ENCODE data around the gene IL17C. TPM values are rescaled to one million over a fixed set of nuclear protein-coding genes. Genes with fewer than 3 reads are reported as not detected.

IL17C gene
- total RNA-seq, 1 experiment from 2014 or later, result 0.31 TPM

DNA sequence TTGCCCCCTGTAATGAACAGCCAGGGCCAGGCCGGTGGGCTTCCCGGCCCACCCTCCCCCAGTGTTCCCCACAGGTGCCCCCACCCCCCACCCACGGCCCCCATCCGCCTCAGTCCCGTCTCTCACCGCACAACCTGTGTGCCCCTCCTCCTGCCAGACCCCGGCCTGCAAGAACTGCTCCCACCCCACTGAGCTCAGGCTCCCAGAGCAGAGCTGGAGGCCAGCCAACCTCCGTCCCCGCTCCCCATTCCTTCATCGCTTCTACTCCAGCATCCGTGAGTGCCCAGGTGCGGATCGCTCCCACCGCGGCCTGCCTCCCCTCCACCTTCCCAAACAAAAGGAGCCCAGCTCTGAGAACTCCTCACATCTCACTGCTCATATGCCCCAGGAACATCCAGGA, 20.3 kb downstream of the IL17C start:
- no peak overlapping the region for H3T11ph ChIP-seq (ENCODE audit: low read length)
- no peak overlapping the region for H2BK5ac ChIP-seq (ENCODE audit: insufficient read length, low read length)
- no peak overlapping the region for H3K4me2 ChIP-seq (ENCODE audit: insufficient read depth, insufficient read length, low read length)
- DNase-seq, result no peak
- H3K9me3 Mint-ChIP-seq, result no peaks in the 10 kb centered on the region
- H3K79me2 ChIP-seq (ENCODE audit: insufficient read depth, low read length), result peaks cover 22% of the 10 kb centered on the region; the same call in 1 of the 2 replicates
- peaks cover 7% of the 10 kb centered on the region for H3K23me2 ChIP-seq (ENCODE audit: insufficient read length, low read depth, low read length, poor library complexity, severe bottlenecking)
- no peak overlapping the region for H4K91ac ChIP-seq (ENCODE audit: insufficient read length, low read depth, low read length)
- no peak overlapping the region for H3K14ac ChIP-seq (ENCODE audit: insufficient read depth, low read length)
- no peaks in the 10 kb centered on the region for H3K27me3 ChIP-seq (ENCODE audit: insufficient read depth, low read length)
- no peak overlapping the region for H2BK120ac ChIP-seq (ENCODE audit: low read depth, low read length, poor library complexity, severe bottlenecking)
- H3K27ac ChIP-seq (ENCODE audit: insufficient read length, low read depth, low read length), result no peak overlapping the region
- H3K9me3 ChIP-seq (ENCODE audit: control insufficient read depth, low read depth, low read length), result no peaks in the 10 kb centered on the region
- no peak overlapping the region for H2BK20ac ChIP-seq (ENCODE audit: low read depth, low read length, poor library complexity, severe bottlenecking)
- H3K4me1 Mint-ChIP-seq, result peaks cover 9 to 15% of the 10 kb centered on the region in 2 experiments
- H3K79me1 ChIP-seq (ENCODE audit: insufficient read depth, low read depth, low read length, poor library complexity, severe bottlenecking), result peaks cover 3% of the 10 kb centered on the region
- no peaks in the 10 kb centered on the region for H4K20me1 ChIP-seq (ENCODE audit: control insufficient read depth, insufficient read depth, insufficient read length)
- no CpG with 5 or more reads among the region's 15 CpGs for WGBS (ENCODE audit: extremely low coverage, insufficient read length, low lambda C conversion rate)
- H3K4me3 Mint-ChIP-seq, result no peak overlapping the region
- no peak overlapping the region for H3K4ac ChIP-seq (ENCODE audit: low read depth, low read length)
- H3K27me3 Mint-ChIP-seq (ENCODE audit: low read depth), result no peaks in the 10 kb centered on the region; the same call in 1 of the 2 replicates
- TF ChIP-seq, protein P1, sequence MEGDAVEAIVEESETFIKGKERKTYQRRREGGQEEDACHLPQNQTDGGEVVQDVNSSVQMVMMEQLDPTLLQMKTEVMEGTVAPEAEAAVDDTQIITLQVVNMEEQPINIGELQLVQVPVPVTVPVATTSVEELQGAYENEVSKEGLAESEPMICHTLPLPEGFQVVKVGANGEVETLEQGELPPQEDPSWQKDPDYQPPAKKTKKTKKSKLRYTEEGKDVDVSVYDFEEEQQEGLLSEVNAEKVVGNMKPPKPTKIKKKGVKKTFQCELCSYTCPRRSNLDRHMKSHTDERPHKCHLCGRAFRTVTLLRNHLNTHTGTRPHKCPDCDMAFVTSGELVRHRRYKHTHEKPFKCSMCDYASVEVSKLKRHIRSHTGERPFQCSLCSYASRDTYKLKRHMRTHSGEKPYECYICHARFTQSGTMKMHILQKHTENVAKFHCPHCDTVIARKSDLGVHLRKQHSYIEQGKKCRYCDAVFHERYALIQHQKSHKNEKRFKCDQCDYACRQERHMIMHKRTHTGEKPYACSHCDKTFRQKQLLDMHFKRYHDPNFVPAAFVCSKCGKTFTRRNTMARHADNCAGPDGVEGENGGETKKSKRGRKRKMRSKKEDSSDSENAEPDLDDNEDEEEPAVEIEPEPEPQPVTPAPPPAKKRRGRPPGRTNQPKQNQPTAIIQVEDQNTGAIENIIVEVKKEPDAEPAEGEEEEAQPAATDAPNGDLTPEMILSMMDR (conservative IDR thresholded peaks at IDR 0.05), result no peak
- H4K8ac ChIP-seq (replicated peaks; ENCODE audit: insufficient read length, low read depth, low read length), result no peak overlapping the region
- no peak overlapping the region for H2AK5ac ChIP-seq (ENCODE audit: insufficient read length, low read length)
- peaks cover 9 to 28% (median 24%) of the 10 kb centered on the region in 3 experiments for H3K36me3 Mint-ChIP-seq (ENCODE audit: insufficient read depth in 1 of 3, low read depth in 3 of 3)
- no peak overlapping the region for H3K56ac ChIP-seq (ENCODE audit: insufficient read length, low read depth, low read length)
- H3K9ac ChIP-seq (ENCODE audit: extremely low read depth, insufficient read length, low read length), result no peak overlapping the region
- H4K5ac ChIP-seq (ENCODE audit: insufficient read length, low read depth, low read length), result no peak overlapping the region
- H3K23ac ChIP-seq (ENCODE audit: insufficient read length, low read depth, low read length), result no peak overlapping the region
- H3K18ac ChIP-seq (ENCODE audit: insufficient read length, low read depth, low read length), result no peak overlapping the region
- no peak overlapping the region for H2BK12ac ChIP-seq (ENCODE audit: insufficient read length, low read depth, low read length)
- peak overlapping the region in 2 of 3 experiments; percentile 21 to 79; a peak in 4 of 7 replicates for H3K27ac Mint-ChIP-seq
- no peak overlapping the region for H2BK15ac ChIP-seq (ENCODE audit: low read depth, low read length)
- H3K4me1 ChIP-seq (ENCODE audit: insufficient read depth, low read length), result peaks cover 3% of the 10 kb centered on the region; the same call in 1 of the 2 replicates
- H2AFZ ChIP-seq (ENCODE audit: low read length), result no peak overlapping the region

Data from H9 (cell line).